Common myeloid progenitor, CD34-positive (primary cell): ENCODE results near the gene ZNF428.
"Not testable (repeated sequence)": the region's sequence is repeated elsewhere in the genome, so short reads cannot be mapped to it uniquely, and the experiment has no call there.

Experiments used
- CTCF ChIA-PET: fragments of 350-600 bp; sonication (Branson Sonifier 250); formaldehyde crosslinking; loops from one replicate; lab custom pipeline; 2021; ENCODE audit warnings: antibody characterized with exemption; lab: Charles Lee
- POLR2A ChIA-PET: fragments of 350-600 bp; sonication (Branson Sonifier 250); formaldehyde crosslinking; loops from one replicate; lab custom pipeline; 2021; ENCODE audit warnings: antibody characterized with exemption; lab: Charles Lee
- DNase-seq, 3 donors: peaks; one replicate each; pipeline versions ENCODE4 v3.0.0 to v3.0.0-alpha.2; 2013
- H3K27ac ChIP-seq, 2 experiments: 1 replicate in 1 of 2; 2 replicates in 1 of 2; pipeline ENCODE4 v1.7.0; 2013; ENCODE audit warnings: inconsistent platforms in 2 of 2, low read length in 2 of 2, mild to moderate bottlenecking in 2 of 2, low read depth in 1 of 2, moderate library complexity in 1 of 2; ENCODE audit not compliant: severe bottlenecking in 2 of 2, insufficient read depth in 1 of 2, poor library complexity in 1 of 2
- H3K27me3 ChIP-seq, 5 experiments: replicated peaks in 2 of 5; 1 replicate in 3 of 5; 2 replicates in 2 of 5; pipeline versions ENCODE4 v1.6.1 to v1.7.0; 2013; ENCODE audit warnings: low read length in 4 of 5, mild to moderate bottlenecking in 2 of 5, moderate library complexity in 2 of 5, inconsistent platforms in 1 of 5; ENCODE audit not compliant: insufficient read depth in 5 of 5, control insufficient read depth in 4 of 5
- H3K36me3 ChIP-seq, 4 experiments: 1 replicate in 2 of 4; 2 replicates in 2 of 4; pipeline versions ENCODE4 v1.6.1 to v1.7.0; 2013; ENCODE audit warnings: low read length in 3 of 4, control low read depth in 1 of 4, mild to moderate bottlenecking in 1 of 4; ENCODE audit not compliant: control insufficient read depth in 4 of 4, insufficient read depth in 4 of 4
- H3K4me1 ChIP-seq, 4 experiments: 1 replicate in 3 of 4; 2 replicates in 1 of 4; pipeline versions ENCODE4 v1.6.1 to v1.7.1; 2013; ENCODE audit warnings: low read length in 3 of 4, mild to moderate bottlenecking in 3 of 4, control low read depth in 1 of 4, inconsistent platforms in 1 of 4, moderate library complexity in 1 of 4; ENCODE audit not compliant: control insufficient read depth in 4 of 4, insufficient read depth in 4 of 4; ENCODE audit errors: control extremely low read depth in 1 of 4
- H3K4me3 ChIP-seq, 7 experiments: 1 replicate in 4 of 7; 2 replicates in 3 of 7; pipeline versions ENCODE4 v1.5.1 to v1.7.0; 2013; ENCODE audit warnings: mild to moderate bottlenecking in 7 of 7, low read length in 6 of 7, moderate library complexity in 6 of 7, inconsistent platforms in 2 of 7, low read depth in 2 of 7, control low read depth in 1 of 7; ENCODE audit not compliant: insufficient read depth in 4 of 7, control insufficient read depth in 1 of 7; ENCODE audit errors: extremely low read depth in 1 of 7
- H3K9me3 ChIP-seq, 5 experiments: 1 replicate in 4 of 5; 2 replicates in 1 of 5; pipeline versions ENCODE4 v1.6.1 to v1.7.1; 2013; ENCODE audit warnings: low read length in 4 of 5, mild to moderate bottlenecking in 2 of 5, inconsistent platforms in 1 of 5, low read depth in 1 of 5, moderate library complexity in 1 of 5; ENCODE audit not compliant: control insufficient read depth in 4 of 5, insufficient read depth in 2 of 5; ENCODE audit errors: control extremely low read depth in 1 of 5
- WGBS: methylation state at CpG from one replicate; pipeline ENCODE4 v1.1.5; 2013; ENCODE audit not compliant: insufficient coverage; 5-methylcytosine and 5-hydroxymethylcytosine counted together

Gene ZNF428

DNA sequence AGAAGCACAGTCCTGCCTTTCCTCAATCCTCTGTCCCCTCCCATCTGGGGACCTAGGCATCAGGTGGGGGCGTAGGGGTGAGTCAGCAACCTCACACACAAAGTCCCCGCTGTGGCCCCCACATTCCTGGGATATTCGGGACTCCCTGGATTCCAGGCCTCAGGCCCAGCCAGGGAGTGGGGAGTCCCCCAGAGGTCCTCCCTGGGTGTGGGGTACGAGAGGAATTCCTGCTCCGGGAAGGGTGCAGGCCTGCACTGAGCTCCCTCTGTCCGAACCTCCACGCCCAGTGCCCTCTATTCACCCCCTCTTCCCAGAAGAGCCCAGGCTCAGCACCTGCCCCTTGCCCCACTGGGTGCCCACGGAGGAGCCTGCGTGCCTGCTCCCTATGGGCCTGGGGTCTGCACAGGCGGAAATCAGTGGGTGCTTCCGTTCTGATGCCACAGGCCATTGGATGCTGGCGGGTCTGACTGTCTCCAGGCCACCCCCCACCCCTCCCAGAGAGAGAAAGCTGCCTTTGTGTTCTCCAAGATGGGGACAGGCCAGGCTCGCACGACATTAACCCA, 16.8 kb upstream of the ZNF428 start:
- WGBS = 91% methylated on average over 7 of the region's 14 CpGs
- ChIA-PET POLR2A (no interaction called here), CTCF (interaction anchor here (1.6 kb wide), 1 partner anchor 13 kb away, joined by 3 read pairs; no protein-coding TSS in a partner anchor)
- Histone ChIP-seq H3K4me3 (no peak overlapping the region), H3K4me1 (peaks cover 0 to 18% (median 15%) of the 10 kb centered on the region in 4 experiments), H3K27ac (no peak overlapping the region), H3K27me3 (peaks cover 5 to 61% (median 33%) of the 10 kb centered on the region in 5 experiments), H3K9me3 (no peaks in the 10 kb centered on the region), H3K36me3 (no peaks in the 10 kb centered on the region)
- no peak for DNase-seq

DNA sequence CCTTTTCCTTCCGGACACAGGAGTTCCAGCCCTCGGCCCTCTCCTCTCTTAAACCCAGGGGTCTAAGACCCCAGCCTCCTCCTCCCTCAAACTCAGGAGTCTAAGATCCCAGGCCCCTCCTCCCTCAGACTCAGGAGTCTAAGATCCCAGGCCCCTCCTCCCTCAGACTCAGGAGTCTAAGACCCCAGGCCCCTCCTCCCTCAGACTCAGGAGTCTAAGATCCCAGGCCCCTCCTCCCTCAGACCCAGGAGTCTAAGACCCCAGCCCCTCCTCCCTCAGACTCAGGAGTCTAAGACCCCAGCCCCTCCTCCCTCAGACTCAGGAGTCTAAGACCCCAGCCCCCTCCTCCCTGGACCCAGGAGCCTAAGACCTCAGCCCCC, 16.1 kb upstream of the ZNF428 start:
- H3K27ac ChIP-seq, POLR2A ChIA-PET, H3K4me3 ChIP-seq, H3K36me3 ChIP-seq, DNase-seq, H3K9me3 ChIP-seq: not testable (repeated sequence)
- Histone ChIP-seq H3K4me1 (peaks cover 0 to 17% (median 15%) of the 10 kb centered on the region in 4 experiments), H3K27me3 (peaks cover 5 to 55% (median 33%) of the 10 kb centered on the region in 5 experiments)
- whole genome bisulfite sequencing = 78% methylated on average over 2 of the region's 2 CpGs
- CTCF ChIA-PET = interaction anchor here (0.6 to 1.4 kb wide), 2 partner anchors 9 to 159 kb away, joined by 3 read pairs; no protein-coding TSS in a partner anchor

DNA sequence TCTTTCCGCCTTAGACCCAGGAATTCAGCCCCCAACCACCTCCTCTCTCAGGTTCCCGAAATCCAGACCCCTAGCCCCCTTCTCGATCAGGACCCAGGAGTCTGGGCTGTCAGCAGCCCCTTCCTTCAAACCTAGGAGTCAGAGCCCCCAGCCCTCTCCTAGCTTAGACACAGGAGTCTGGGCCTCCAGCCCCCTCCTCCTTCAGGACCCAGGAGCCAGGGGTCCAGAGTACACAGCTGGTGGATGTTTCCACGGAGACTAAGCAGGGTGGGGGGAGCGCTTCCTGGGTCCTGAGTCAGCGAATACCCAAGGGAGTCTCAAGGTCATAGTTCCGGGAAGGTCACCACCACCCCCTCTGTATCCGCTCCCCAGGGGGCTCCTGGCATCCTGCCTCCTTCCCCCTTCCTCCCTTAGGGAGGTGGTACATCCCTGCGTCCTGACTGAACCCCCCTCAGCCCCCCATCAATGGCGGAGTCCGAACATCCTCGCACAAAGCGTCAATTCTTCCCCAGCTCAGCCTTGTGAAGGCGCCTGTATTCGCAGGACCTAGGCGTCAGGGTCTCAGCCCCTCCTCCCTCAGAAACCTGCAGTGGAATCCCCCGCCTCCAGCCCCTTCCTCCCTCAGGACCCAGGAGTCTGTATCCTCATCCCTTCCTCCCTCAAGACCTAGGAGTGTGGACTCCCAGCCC, 15.6 kb upstream of the ZNF428 start:
- DNase-seq = no peak
- H3K27ac ChIP-seq = no peak overlapping the region
- no peaks in the 10 kb centered on the region for H3K36me3 ChIP-seq
- H3K9me3 ChIP-seq = no peaks in the 10 kb centered on the region
- peaks cover 5 to 50% (median 29%) of the 10 kb centered on the region in 5 experiments for H3K27me3 ChIP-seq
- CTCF ChIA-PET = interaction anchor here (0.6 to 1.4 kb wide), 2 partner anchors 9 to 158 kb away, joined by 3 read pairs; no protein-coding TSS in a partner anchor
- POLR2A ChIA-PET = no interaction called here
- H3K4me1 ChIP-seq = peaks cover 0 to 12% (median 11%) of the 10 kb centered on the region in 4 experiments
- no peak overlapping the region for H3K4me3 ChIP-seq
- 57% methylated on average over 8 of the region's 17 CpGs for WGBS

DNA sequence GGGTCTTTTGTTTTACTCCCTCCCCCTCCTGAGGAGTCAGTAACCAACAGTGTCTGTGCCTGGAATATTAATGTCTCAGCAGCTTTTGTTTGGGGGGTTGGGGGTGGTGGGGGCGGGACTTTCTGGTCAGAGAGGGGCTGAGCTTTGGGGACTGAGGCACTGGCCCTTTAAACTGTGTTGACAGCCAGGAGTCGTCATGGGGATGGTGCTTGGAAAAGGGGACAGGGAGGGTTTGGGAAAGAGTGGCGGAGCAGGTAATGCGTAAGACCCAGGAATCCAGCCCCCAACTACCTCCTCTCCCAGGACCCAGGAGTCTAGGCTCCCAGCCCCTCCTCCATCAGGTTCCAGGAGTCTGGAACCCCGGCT, 15.1 kb upstream of the ZNF428 start:
- no peak overlapping the region for H3K4me3 ChIP-seq
- ChIA-PET POLR2A (interaction anchor here (0.5 kb wide), 1 partner anchor 65 kb away, joined by 5 read pairs; no protein-coding TSS in a partner anchor), CTCF (interaction anchor here (1.1 to 1.4 kb wide), 2 partner anchors 8 to 10 kb away, joined by 3 to 4 read pairs; no protein-coding TSS in a partner anchor)
- no peaks in the 10 kb centered on the region for H3K9me3 ChIP-seq
- no peak overlapping the region for H3K27ac ChIP-seq
- WGBS = no CpG with 5 or more reads among the region's 5 CpGs
- H3K36me3 ChIP-seq = no peaks in the 10 kb centered on the region
- H3K4me1 ChIP-seq = peaks cover 0 to 10% (median 8%) of the 10 kb centered on the region in 4 experiments
- no peak for DNase-seq
- H3K27me3 ChIP-seq = peaks cover 5 to 47% (median 26%) of the 10 kb centered on the region in 5 experiments

DNA sequence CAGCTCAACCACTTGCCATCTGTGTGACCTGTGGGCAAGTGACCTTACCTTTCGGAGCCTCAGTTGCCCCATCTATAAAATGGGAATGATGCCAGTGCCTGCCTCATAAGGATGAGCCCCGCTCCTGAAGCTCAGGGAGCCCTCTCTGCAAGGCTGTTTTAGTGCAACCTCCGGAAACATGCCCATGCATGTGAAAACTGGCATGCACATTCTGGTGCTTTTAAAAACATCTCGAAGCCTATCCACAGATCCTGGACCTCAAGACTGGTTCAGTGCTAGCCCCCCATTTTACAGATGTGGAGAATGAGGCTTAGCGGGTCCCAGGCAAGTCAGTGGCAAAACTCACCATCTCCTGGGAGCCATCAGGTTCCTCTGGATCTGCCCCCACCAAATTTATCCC, 14.6 kb upstream of the ZNF428 start:
- peaks cover 0 to 8% (median 4%) of the 10 kb centered on the region in 4 experiments for H3K4me1 ChIP-seq
- H3K27ac ChIP-seq = no peak overlapping the region
- CTCF ChIA-PET = interaction anchor here (0.7 to 1.1 kb wide), 2 partner anchors 10 to 18 kb away, joined by 3 to 4 read pairs; no protein-coding TSS in a partner anchor
- peaks cover 5 to 44% (median 25%) of the 10 kb centered on the region in 5 experiments for H3K27me3 ChIP-seq
- POLR2A ChIA-PET = interaction anchor here (0.5 kb wide), 1 partner anchor 65 kb away, joined by 5 read pairs; no protein-coding TSS in a partner anchor
- 91% methylated on average over 5 of the region's 5 CpGs for WGBS
- no peaks in the 10 kb centered on the region for H3K9me3 ChIP-seq
- no peak for DNase-seq
- H3K4me3 ChIP-seq = no peak overlapping the region
- H3K36me3 ChIP-seq = no peaks in the 10 kb centered on the region

DNA sequence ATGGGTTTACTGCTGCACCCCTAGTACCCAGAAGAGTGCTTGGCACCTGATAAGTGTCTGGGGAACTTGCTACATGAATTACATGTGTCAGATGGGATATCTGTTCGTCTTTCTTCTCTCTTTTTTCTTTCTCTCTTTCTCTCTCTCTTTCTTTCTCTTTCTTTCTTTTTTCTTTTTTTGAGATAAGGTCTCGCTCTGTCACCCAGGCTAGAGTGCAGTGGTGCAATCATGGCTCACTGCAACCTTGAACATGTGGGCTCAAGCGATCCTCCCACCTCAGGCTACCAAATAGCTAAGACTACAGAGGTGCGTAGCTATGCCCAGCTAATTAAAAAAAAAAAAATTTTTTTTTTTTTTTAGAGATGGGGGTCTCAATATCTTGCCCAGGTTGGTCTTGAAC, 14.1 kb upstream of the ZNF428 start:
- peaks cover 5 to 39% (median 22%) of the 10 kb centered on the region in 5 experiments for H3K27me3 ChIP-seq
- ChIA-PET POLR2A (no interaction called here), CTCF (interaction anchor here (0.7 to 1.1 kb wide), 2 partner anchors 9 to 18 kb away, joined by 3 to 4 read pairs; no protein-coding TSS in a partner anchor)
- no peak overlapping the region for H3K4me3 ChIP-seq
- H3K27ac ChIP-seq = no peak overlapping the region
- 93% methylated on average over 2 of the region's 4 CpGs for WGBS
- H3K4me1 ChIP-seq = peaks cover 0 to 8% (median 3%) of the 10 kb centered on the region in 4 experiments
- no peaks in the 10 kb centered on the region for H3K36me3 ChIP-seq
- no peak for DNase-seq
- H3K9me3 ChIP-seq = no peaks in the 10 kb centered on the region

DNA sequence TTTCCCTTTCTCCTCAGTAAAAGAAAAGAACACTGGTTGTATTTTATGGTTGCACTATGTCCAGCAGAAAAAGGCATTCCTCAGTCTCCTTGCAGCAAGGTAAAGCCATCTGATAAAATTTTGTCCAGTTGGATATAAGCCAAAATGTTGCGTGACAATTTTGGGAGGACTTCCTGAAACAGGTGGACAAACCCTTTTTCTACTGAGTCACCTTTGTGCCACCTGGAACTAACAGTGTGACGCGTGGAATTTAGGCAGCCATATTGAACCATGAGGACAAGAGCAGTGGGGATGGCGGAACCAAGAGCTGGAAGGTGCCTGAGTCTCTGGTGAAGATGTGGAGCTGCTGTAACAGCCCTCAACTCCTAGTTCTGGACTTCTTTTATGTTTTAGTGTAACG, 12.1 kb upstream of the ZNF428 start:
- Histone ChIP-seq H3K4me3 (no peak overlapping the region), H3K27me3 (peaks cover 0 to 35% (median 8%) of the 10 kb centered on the region in 5 experiments), H3K27ac (no peak overlapping the region), H3K9me3 (no peaks in the 10 kb centered on the region), H3K36me3 (no peaks in the 10 kb centered on the region), H3K4me1 (peaks cover 0 to 8% (median 4%) of the 10 kb centered on the region in 4 experiments)
- 95% methylated on average over 4 of the region's 5 CpGs for WGBS
- no peak for DNase-seq
- POLR2A ChIA-PET = no interaction called here
- CTCF ChIA-PET = no interaction called here
